H9 (cell line): Measurements from ENCODE around the gene BRCC3. TPM values are rescaled to one million over a fixed set of nuclear protein-coding genes. Genes with fewer than 3 reads are reported as not detected.

Experiments used
- DNase-seq: peaks from one replicate; pipeline ENCODE4 v3.0.0-alpha.2; 2017
- H2AFZ ChIP-seq: one replicate; pipeline ENCODE4 v1.6.1; 2013; ENCODE audit warnings: mild to moderate bottlenecking, low read length, control low read depth, moderate library complexity
- H2AK5ac ChIP-seq: 2 replicates; pipeline ENCODE4 v1.6.1; 2013; ENCODE audit warnings: low read length, control low read depth, mixed read lengths; ENCODE audit not compliant: insufficient read length
- H2BK120ac ChIP-seq: one replicate; pipeline ENCODE4 v1.6.1; 2013; ENCODE audit warnings: low read depth, mild to moderate bottlenecking, low read length, control low read depth, inconsistent platforms; ENCODE audit not compliant: poor library complexity, severe bottlenecking
- H2BK12ac ChIP-seq: 2 replicates; pipeline ENCODE4 v1.6.1; 2013; ENCODE audit warnings: low read length, control low read depth, mixed read lengths, low read depth; ENCODE audit not compliant: insufficient read length
- H2BK15ac ChIP-seq: 2 replicates; pipeline ENCODE4 v1.6.1; 2013; ENCODE audit warnings: low read depth, low read length, control low read depth
- H2BK20ac ChIP-seq: one replicate; pipeline ENCODE4 v1.6.1; 2013; ENCODE audit warnings: low read depth, mild to moderate bottlenecking, low read length, control low read depth, inconsistent platforms; ENCODE audit not compliant: poor library complexity, severe bottlenecking
- H2BK5ac ChIP-seq: 2 replicates; pipeline ENCODE4 v1.6.1; 2013; ENCODE audit warnings: low read length, control low read depth, mixed read lengths; ENCODE audit not compliant: insufficient read length
- H3K14ac ChIP-seq: 2 replicates; pipeline ENCODE4 v1.6.1; 2013; ENCODE audit warnings: low read length, control low read depth; ENCODE audit not compliant: insufficient read depth
- H3K18ac ChIP-seq: 2 replicates; pipeline ENCODE4 v1.6.1; 2013; ENCODE audit warnings: low read depth, mild to moderate bottlenecking, mixed read lengths, low read length, control low read depth; ENCODE audit not compliant: insufficient read length
- H3K23ac ChIP-seq: 2 replicates; pipeline ENCODE4 v1.6.1; 2013; ENCODE audit warnings: low read length, control low read depth, mixed read lengths, low read depth; ENCODE audit not compliant: insufficient read length
- H3K23me2 ChIP-seq: 2 replicates; pipeline ENCODE4 v1.6.1; 2013; ENCODE audit warnings: low read depth, mild to moderate bottlenecking, mixed read lengths, low read length, control low read depth; ENCODE audit not compliant: insufficient read length, poor library complexity, severe bottlenecking
- H3K27ac ChIP-seq: 2 replicates; pipeline ENCODE4 v1.5.1; 2013; ENCODE audit warnings: low read length, control low read depth, mixed read lengths, low read depth; ENCODE audit not compliant: insufficient read length
- H3K27me3 ChIP-seq: 2 replicates; pipeline ENCODE4 v1.6.1; 2013; ENCODE audit warnings: low read length, control low read depth, inconsistent platforms; ENCODE audit not compliant: insufficient read depth
- H3K4ac ChIP-seq: 2 replicates; pipeline ENCODE4 v1.6.1; 2013; ENCODE audit warnings: low read depth, mild to moderate bottlenecking, control low read depth, inconsistent platforms, low read length, moderate library complexity
- H3K4me1 ChIP-seq: 2 replicates; pipeline ENCODE4 v1.6.1; 2013; ENCODE audit warnings: low read length, control low read depth, inconsistent platforms; ENCODE audit not compliant: insufficient read depth
- H3K4me2 ChIP-seq: 2 replicates; pipeline ENCODE4 v1.6.1; 2013; ENCODE audit warnings: low read length, control low read depth, mixed read lengths; ENCODE audit not compliant: insufficient read length, insufficient read depth
- H3K56ac ChIP-seq: 2 replicates; pipeline ENCODE4 v1.6.1; 2013; ENCODE audit warnings: low read depth, mild to moderate bottlenecking, mixed read lengths, low read length, control low read depth; ENCODE audit not compliant: insufficient read length
- H3K79me1 ChIP-seq: 2 replicates; pipeline ENCODE4 v1.6.1; 2013; ENCODE audit warnings: low read depth, mild to moderate bottlenecking, moderate library complexity, low read length, control low read depth, inconsistent platforms; ENCODE audit not compliant: insufficient read depth, poor library complexity, severe bottlenecking
- H3K79me2 ChIP-seq: 2 replicates; pipeline ENCODE4 v1.6.1; 2013; ENCODE audit warnings: low read length, control low read depth, inconsistent platforms; ENCODE audit not compliant: insufficient read depth
- H3K9ac ChIP-seq: 2 replicates; pipeline ENCODE4 v1.6.1; 2013; ENCODE audit warnings: low read length, control low read depth, mixed read lengths; ENCODE audit not compliant: insufficient read length; ENCODE audit errors: extremely low read depth
- H3K9me3 ChIP-seq: one replicate; pipeline ENCODE4 v1.6.1; 2013; ENCODE audit warnings: low read depth, low read length, inconsistent platforms; ENCODE audit not compliant: control insufficient read depth
- H3T11ph ChIP-seq: one replicate; pipeline ENCODE4 v1.6.1; 2013; ENCODE audit warnings: mild to moderate bottlenecking, low read length, control low read depth, inconsistent platforms
- H4K20me1 ChIP-seq: one replicate; pipeline ENCODE4 v1.6.1; 2013; ENCODE audit not compliant: control insufficient read depth, insufficient read length, insufficient read depth
- H4K5ac ChIP-seq: 2 replicates; pipeline ENCODE4 v1.6.1; 2013; ENCODE audit warnings: low read depth, mild to moderate bottlenecking, mixed read lengths, low read length, control low read depth; ENCODE audit not compliant: insufficient read length
- H4K8ac ChIP-seq: replicated peaks from 2 replicates; pipeline ENCODE4 v1.6.1; 2013; ENCODE audit warnings: low read length, control low read depth, mixed read lengths, low read depth; ENCODE audit not compliant: insufficient read length
- H4K91ac ChIP-seq: 2 replicates; pipeline ENCODE4 v1.6.1; 2013; ENCODE audit warnings: low read depth, mild to moderate bottlenecking, moderate library complexity, mixed read lengths, low read length, control low read depth; ENCODE audit not compliant: insufficient read length
- H3K27ac Mint-ChIP-seq, 3 experiments: 2 replicates in 2 of 3; 3 replicates in 1 of 3; pipeline ENCODE4 v1.8.0; 2020 to 2021; ENCODE audit warnings: mixed read lengths in 3 of 3, mild to moderate bottlenecking in 1 of 3, moderate library complexity in 1 of 3
- H3K27me3 Mint-ChIP-seq: 2 replicates; pipeline ENCODE4 v1.8.0; 2021; ENCODE audit warnings: low read depth, mild to moderate bottlenecking, moderate library complexity, mixed read lengths
- H3K36me3 Mint-ChIP-seq, 3 experiments: 2 replicates in 2 of 3; 3 replicates in 1 of 3; pipeline ENCODE4 v1.8.0; 2020 to 2021; ENCODE audit warnings: low read depth in 3 of 3, mixed read lengths in 3 of 3; ENCODE audit not compliant: insufficient read depth in 1 of 3
- H3K4me1 Mint-ChIP-seq, 2 experiments: 2 replicates each; pipeline ENCODE4 v1.8.0; 2020; ENCODE audit warnings: mixed read lengths in 2 of 2
- H3K4me3 Mint-ChIP-seq, 2 experiments: 2 replicates in 1 of 2; 3 replicates in 1 of 2; pipeline ENCODE4 v1.8.0; 2020 to 2021; ENCODE audit warnings: mild to moderate bottlenecking in 2 of 2, mixed read lengths in 2 of 2, moderate library complexity in 1 of 2
- H3K9me3 Mint-ChIP-seq, 2 experiments: 2 replicates in 1 of 2; 3 replicates in 1 of 2; pipeline ENCODE4 v1.8.0; 2020; ENCODE audit warnings: mild to moderate bottlenecking in 2 of 2, mixed read lengths in 2 of 2, moderate library complexity in 1 of 2
- WGBS: extraction: QIAGEN DNeasy Blood & Tissue Kit; methylation state at CpG from one replicate; pipeline ENCODE4 v1.1.7; 2013; ENCODE audit warnings: missing lambda C conversion rate, low lambda C conversion rate, mixed read lengths; ENCODE audit not compliant: insufficient read length; ENCODE audit errors: extremely low coverage; 5-methylcytosine and 5-hydroxymethylcytosine counted together
- total RNA-seq: library from RNA; stranded (reverse); gene quantifications from 2 replicates; pipeline ENCODE4 v1.2.1, GENCODE V29; 2021
- TF ChIP-seq, protein P1 (sequence below): fragments of 200-600 bp; sonication (generic); conservative IDR thresholded peaks from 3 replicates; pipeline ENCODE4 v1.8.0; 2021; ENCODE audit warnings: antibody characterized with exemption, mild to moderate bottlenecking

Gene BRCC3
- total RNA-seq, 1 experiment from 2014 or later = 27.3 TPM

GRCh38 chrX:155022585-155022984, 48.7 kb upstream of the BRCC3 start, which contains the start of gene F8:
F8 (minus strand) TSS chrX:155022723; CDS start chrX:155022552, 171 bp downstream.
- Histone ChIP-seq H3K4me1 (no peaks in the 10 kb centered on the region), H2BK20ac (no peak within 1 kb of the TSS), H2BK120ac (no peak within 1 kb of the TSS), H4K5ac (no peak within 1 kb of the TSS), H2AK5ac (no peak within 1 kb of the TSS), H4K91ac (no peak within 1 kb of the TSS), H3K23me2 (no peaks in the 10 kb centered on the region), H3K27ac (no peak within 1 kb of the TSS), H3K79me2 (no peaks in the 10 kb centered on the region), H2BK5ac (no peak within 1 kb of the TSS), H4K8ac (no peak within 1 kb of the TSS), H3K79me1 (no peaks in the 10 kb centered on the region), H3K9me3 (peaks cover 29% of the 10 kb centered on the region), H3T11ph (no peak within 1 kb of the TSS), H2AFZ (no peak within 1 kb of the TSS), H2BK12ac (no peak within 1 kb of the TSS), H4K20me1 (no peaks in the 10 kb centered on the region), H3K18ac (no peak within 1 kb of the TSS), H3K27me3 (no peaks in the 10 kb centered on the region), H2BK15ac (no peak within 1 kb of the TSS), H3K4ac (no peak within 1 kb of the TSS), H3K23ac (no peak within 1 kb of the TSS), H3K9ac (no peak within 1 kb of the TSS), H3K14ac (no peak within 1 kb of the TSS), H3K4me2 (no peak within 1 kb of the TSS), H3K56ac (no peak within 1 kb of the TSS)
- Mint-ChIP-seq H3K9me3 (peaks cover 45 to 46% of the 10 kb centered on the region in 2 experiments), H3K4me1 (peaks cover 3 to 4% of the 10 kb centered on the region in 2 experiments), H3K27me3 (no peaks in the 10 kb centered on the region), H3K27ac (no peak within 1 kb of the TSS; a peak in 1 of 7 replicates), H3K4me3 (no peak within 1 kb of the TSS), H3K36me3 (peaks cover 0 to 7% (median 3%) of the 10 kb centered on the region in 3 experiments; a peak in 2 of 7 replicates)
- TF ChIP-seq, protein P1, sequence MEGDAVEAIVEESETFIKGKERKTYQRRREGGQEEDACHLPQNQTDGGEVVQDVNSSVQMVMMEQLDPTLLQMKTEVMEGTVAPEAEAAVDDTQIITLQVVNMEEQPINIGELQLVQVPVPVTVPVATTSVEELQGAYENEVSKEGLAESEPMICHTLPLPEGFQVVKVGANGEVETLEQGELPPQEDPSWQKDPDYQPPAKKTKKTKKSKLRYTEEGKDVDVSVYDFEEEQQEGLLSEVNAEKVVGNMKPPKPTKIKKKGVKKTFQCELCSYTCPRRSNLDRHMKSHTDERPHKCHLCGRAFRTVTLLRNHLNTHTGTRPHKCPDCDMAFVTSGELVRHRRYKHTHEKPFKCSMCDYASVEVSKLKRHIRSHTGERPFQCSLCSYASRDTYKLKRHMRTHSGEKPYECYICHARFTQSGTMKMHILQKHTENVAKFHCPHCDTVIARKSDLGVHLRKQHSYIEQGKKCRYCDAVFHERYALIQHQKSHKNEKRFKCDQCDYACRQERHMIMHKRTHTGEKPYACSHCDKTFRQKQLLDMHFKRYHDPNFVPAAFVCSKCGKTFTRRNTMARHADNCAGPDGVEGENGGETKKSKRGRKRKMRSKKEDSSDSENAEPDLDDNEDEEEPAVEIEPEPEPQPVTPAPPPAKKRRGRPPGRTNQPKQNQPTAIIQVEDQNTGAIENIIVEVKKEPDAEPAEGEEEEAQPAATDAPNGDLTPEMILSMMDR = no peak
- WGBS = no CpG with 5 or more reads among the region's 1 CpG
- no peak for DNase-seq
